ENCODE measurements around the gene BRIP1.
"Not testable (repeated sequence)": the region's sequence is repeated elsewhere in the genome, so short reads cannot be mapped to it uniquely, and the experiment has no call there.

The BRIP1 gene

GRCh38 chr17:61754124-61754523 is 109.2 kb downstream of the BRIP1 start:
- no peak for DNase-seq

GRCh38 chr17:61753696-61754095 is 109.6 kb downstream of the BRIP1 start:
- no peak for DNase-seq

- DNase-seq, result no peak
Measured at GRCh38 chr17:61750656-61751055, 112.7 kb downstream of the BRIP1 start.

GRCh38 chr17:61749823-61750404 is 113.4 kb downstream of the BRIP1 start:
- DNase-seq, result no peak

- DNase-seq, result no peak
Measured at GRCh38 chr17:61746248-61746985, 116.9 kb downstream of the BRIP1 start.

- no peak for DNase-seq
Measured at GRCh38 chr17:61744804-61745203, 118.5 kb downstream of the BRIP1 start.

GRCh38 chr17:61744252-61744651 is 119.1 kb downstream of the BRIP1 start:
- no peak for DNase-seq

- DNase-seq, result no peak
Measured at GRCh38 chr17:61743766-61744165, 119.6 kb downstream of the BRIP1 start.

GRCh38 chr17:61739002-61739401 is 124.3 kb downstream of the BRIP1 start:
- DNase-seq, result no peak

- no peak for DNase-seq
Measured at GRCh38 chr17:61738249-61738648, 125.1 kb downstream of the BRIP1 start.

GRCh38 chr17:61737820-61738219 is 125.5 kb downstream of the BRIP1 start:
- no peak for DNase-seq

- no peak for DNase-seq
Measured at GRCh38 chr17:61736438-61736837, 126.9 kb downstream of the BRIP1 start.

- DNase-seq, result no peak
Measured at GRCh38 chr17:61735807-61736206, 127.5 kb downstream of the BRIP1 start.

- DNase-seq, result no peak
Measured at GRCh38 chr17:61734466-61734865, 128.9 kb downstream of the BRIP1 start.

- DNase-seq, result no peak
Measured at GRCh38 chr17:61734012-61734411, 129.3 kb downstream of the BRIP1 start.

- no peak for DNase-seq
Measured at GRCh38 chr17:61733021-61733420, 130.3 kb downstream of the BRIP1 start.

- DNase-seq, result no peak
Measured at GRCh38 chr17:61732169-61732568, 131.2 kb downstream of the BRIP1 start.

GRCh38 chr17:61731330-61731729 is 132.0 kb downstream of the BRIP1 start:
- no peak for DNase-seq

- no peak for DNase-seq
Measured at GRCh38 chr17:61729690-61730268, 133.5 kb downstream of the BRIP1 start.

GRCh38 chr17:61728297-61728836 is 135.0 kb downstream of the BRIP1 start:
- DNase-seq, result no peak

GRCh38 chr17:61727798-61728197 is 135.5 kb downstream of the BRIP1 start:
- DNase-seq, result not testable (repeated sequence)

GRCh38 chr17:61726977-61727376 is 136.4 kb downstream of the BRIP1 start:
- no peak for DNase-seq

- DNase-seq, result no peak
Measured at GRCh38 chr17:61724777-61725176, 138.6 kb downstream of the BRIP1 start.

GRCh38 chr17:61723914-61724313 is 139.4 kb downstream of the BRIP1 start:
- no peak for DNase-seq
